Neural cell (in vitro differentiated cells): ENCODE results near the gene RRP7A. TPM values are rescaled to one million over a fixed set of nuclear protein-coding genes. Genes with fewer than 3 reads are reported as not detected.

Experiments used
- H2AFZ ChIP-seq: fragments of 200-600, 300-800 bp; sonication (generic), shearing (Covaris generic); 2 replicates; pipeline ENCODE4 v1.6.0; 2014; ENCODE audit warnings: low read depth, mild to moderate bottlenecking, antibody characterized with exemption, low read length, moderate library complexity
- H3F3A ChIP-seq: fragments of 200-600 bp; shearing (Covaris generic); 2 replicates; pipeline ENCODE4 v1.6.1; 2016; ENCODE audit warnings: mild to moderate bottlenecking, moderate library complexity, mixed read lengths, antibody characterized with exemption, low read length; ENCODE audit not compliant: insufficient read depth, poor library complexity, severe bottlenecking
- H3K27ac ChIP-seq: fragments of 200-600, 300-800 bp; sonication (generic), shearing (Covaris generic); 2 replicates; pipeline ENCODE4 v1.5.1; 2014; ENCODE audit warnings: mild to moderate bottlenecking, low read length, moderate library complexity
- H3K27me3 ChIP-seq: fragments of 300-800, 200-600 bp; sonication (generic), shearing (Covaris generic); 2 replicates; pipeline ENCODE4 v1.6.0; 2014; ENCODE audit warnings: mild to moderate bottlenecking, low read depth, low read length, moderate library complexity; ENCODE audit not compliant: insufficient read depth
- H3K36me3 ChIP-seq: fragments of 300-800, 200-600 bp; sonication (generic), shearing (Covaris generic); 2 replicates; pipeline ENCODE4 v1.5.1; 2014; ENCODE audit warnings: mild to moderate bottlenecking, antibody characterized with exemption, low read length, moderate library complexity; ENCODE audit not compliant: insufficient read depth
- H3K4me2 ChIP-seq: fragments of 300-800, 200-600 bp; sonication (generic), shearing (Covaris generic); 2 replicates; pipeline ENCODE4 v1.6.0; 2014; ENCODE audit warnings: mild to moderate bottlenecking, low read length
- H3K4me3 ChIP-seq: fragments of 300-800, 200-600 bp; sonication (generic), shearing (Covaris generic); 2 replicates; pipeline ENCODE4 v1.5.1; 2014; ENCODE audit warnings: mild to moderate bottlenecking, low read length, moderate library complexity
- H3K79me2 ChIP-seq: fragments of 200-600 bp; shearing (Covaris generic); replicated peaks from 2 replicates; pipeline ENCODE4 v1.6.0; 2014; ENCODE audit warnings: mild to moderate bottlenecking, low read length, moderate library complexity; ENCODE audit not compliant: insufficient read depth
- H3K9ac ChIP-seq: fragments of 300-800, 200-600 bp; sonication (generic), shearing (Covaris generic); 2 replicates; pipeline ENCODE4 v1.6.1; 2016; ENCODE audit warnings: mild to moderate bottlenecking, low read length, mixed read lengths
- H3K9me2 ChIP-seq: fragments of 200-600 bp; shearing (Covaris generic); 2 replicates; pipeline ENCODE4 v1.6.1; 2016; ENCODE audit warnings: mild to moderate bottlenecking, low read length, mixed read lengths; ENCODE audit not compliant: insufficient read depth
- H3K9me3 ChIP-seq: fragments of 200-600, 300-800 bp; sonication (generic), shearing (Covaris generic); 2 replicates; pipeline ENCODE4 v1.6.1; 2016; ENCODE audit warnings: mild to moderate bottlenecking, mixed run types, low read length, moderate library complexity, mixed read lengths
- H4K20me1 ChIP-seq: fragments of 200-600 bp; shearing (Covaris generic); 2 replicates; pipeline ENCODE4 v1.6.1; 2016; ENCODE audit warnings: mild to moderate bottlenecking, mixed run types; ENCODE audit not compliant: insufficient read depth
- EP300 ChIP-seq: fragments of 450-650 bp; conservative IDR thresholded peaks from 2 replicates; pipeline ENCODE4 v1.6.1; 2014; ENCODE audit warnings: antibody characterized with exemption, mild to moderate bottlenecking, moderate library complexity; ENCODE audit not compliant: poor library complexity, severe bottlenecking
- EZH2 ChIP-seq: fragments of 200-600, 300-800 bp; shearing (Covaris generic), sonication (generic); IDR thresholded peaks from 2 replicates; pipeline ENCODE4 v1.6.1; 2014; ENCODE audit warnings: antibody characterized with exemption, low read length, borderline replicate concordance, mild to moderate bottlenecking; ENCODE audit not compliant: insufficient read depth, poor library complexity, severe bottlenecking
- MXI1 ChIP-seq: fragments of 450-650 bp; conservative IDR thresholded peaks from 2 replicates; pipeline ENCODE4 v1.6.1; 2014; ENCODE audit warnings: antibody characterized with exemption, mild to moderate bottlenecking; ENCODE audit not compliant: poor library complexity, severe bottlenecking
- POLR2AphosphoS5 ChIP-seq: IDR thresholded peaks from 2 replicates; pipeline ENCODE4 v1.6.1; 2012
- RAD21 ChIP-seq: fragments of 450-650 bp; conservative IDR thresholded peaks from 2 replicates; pipeline ENCODE4 v1.6.1; 2014; ENCODE audit warnings: antibody characterized with exemption, mild to moderate bottlenecking, moderate library complexity
- SMC3 ChIP-seq: fragments of 450-650 bp; conservative IDR thresholded peaks from 2 replicates; pipeline ENCODE4 v1.6.1; 2014; ENCODE audit warnings: antibody characterized with exemption, mild to moderate bottlenecking, moderate library complexity; ENCODE audit not compliant: poor library complexity
- TAF1 ChIP-seq: IDR thresholded peaks from 2 replicates; pipeline ENCODE4 v1.6.1; 2012; ENCODE audit warnings: low read depth
- polyA plus RNA-seq: library from polyadenylated mRNA; depleted of rRNA; stranded (reverse); fragments of >200 nt; gene quantifications from 2 replicates; pipeline ENCODE4 v1.2.3, GENCODE V29; 2014
- TF ChIP-seq, protein P1 (sequence below): fragments of 450-650 bp; IDR thresholded peaks from 2 replicates; pipeline ENCODE4 v1.5.1; 2014; ENCODE audit warnings: antibody characterized with exemption, mild to moderate bottlenecking, moderate library complexity; ENCODE audit not compliant: poor library complexity, severe bottlenecking
- TF ChIP-seq, protein P2 (sequence below): IDR thresholded peaks from 2 replicates; pipeline ENCODE4 v1.6.1; 2012; ENCODE audit warnings: borderline replicate concordance

RRP7A gene
- polyA plus RNA-seq, 1 donor from 2014 or later: 27.8 TPM

GRCh38 chr22:42562684-42563083 lies 43.1 kb upstream of the RRP7A start:
- Histone ChIP-seq H4K20me1 (no peaks in the 10 kb centered on the region), H3K4me2 (no peak overlapping the region), H3K36me3 (no peaks in the 10 kb centered on the region), H3K9me2 (no peaks in the 10 kb centered on the region), H3K4me3 (no peak overlapping the region), H3F3A (no peaks in the 10 kb centered on the region), H3K9me3 (no peaks in the 10 kb centered on the region), H3K27me3 (no peaks in the 10 kb centered on the region), H2AFZ (no peak overlapping the region), H3K9ac (no peak overlapping the region), H3K79me2 (no peaks in the 10 kb centered on the region), H3K27ac (no peak overlapping the region)
- TF ChIP-seq, protein P1, sequence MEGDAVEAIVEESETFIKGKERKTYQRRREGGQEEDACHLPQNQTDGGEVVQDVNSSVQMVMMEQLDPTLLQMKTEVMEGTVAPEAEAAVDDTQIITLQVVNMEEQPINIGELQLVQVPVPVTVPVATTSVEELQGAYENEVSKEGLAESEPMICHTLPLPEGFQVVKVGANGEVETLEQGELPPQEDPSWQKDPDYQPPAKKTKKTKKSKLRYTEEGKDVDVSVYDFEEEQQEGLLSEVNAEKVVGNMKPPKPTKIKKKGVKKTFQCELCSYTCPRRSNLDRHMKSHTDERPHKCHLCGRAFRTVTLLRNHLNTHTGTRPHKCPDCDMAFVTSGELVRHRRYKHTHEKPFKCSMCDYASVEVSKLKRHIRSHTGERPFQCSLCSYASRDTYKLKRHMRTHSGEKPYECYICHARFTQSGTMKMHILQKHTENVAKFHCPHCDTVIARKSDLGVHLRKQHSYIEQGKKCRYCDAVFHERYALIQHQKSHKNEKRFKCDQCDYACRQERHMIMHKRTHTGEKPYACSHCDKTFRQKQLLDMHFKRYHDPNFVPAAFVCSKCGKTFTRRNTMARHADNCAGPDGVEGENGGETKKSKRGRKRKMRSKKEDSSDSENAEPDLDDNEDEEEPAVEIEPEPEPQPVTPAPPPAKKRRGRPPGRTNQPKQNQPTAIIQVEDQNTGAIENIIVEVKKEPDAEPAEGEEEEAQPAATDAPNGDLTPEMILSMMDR: no peak
- TF ChIP-seq POLR2AphosphoS5: no peak
- no peak for TF ChIP-seq TAF1
- no peak for TF ChIP-seq RAD21
- TF ChIP-seq, protein P2, sequence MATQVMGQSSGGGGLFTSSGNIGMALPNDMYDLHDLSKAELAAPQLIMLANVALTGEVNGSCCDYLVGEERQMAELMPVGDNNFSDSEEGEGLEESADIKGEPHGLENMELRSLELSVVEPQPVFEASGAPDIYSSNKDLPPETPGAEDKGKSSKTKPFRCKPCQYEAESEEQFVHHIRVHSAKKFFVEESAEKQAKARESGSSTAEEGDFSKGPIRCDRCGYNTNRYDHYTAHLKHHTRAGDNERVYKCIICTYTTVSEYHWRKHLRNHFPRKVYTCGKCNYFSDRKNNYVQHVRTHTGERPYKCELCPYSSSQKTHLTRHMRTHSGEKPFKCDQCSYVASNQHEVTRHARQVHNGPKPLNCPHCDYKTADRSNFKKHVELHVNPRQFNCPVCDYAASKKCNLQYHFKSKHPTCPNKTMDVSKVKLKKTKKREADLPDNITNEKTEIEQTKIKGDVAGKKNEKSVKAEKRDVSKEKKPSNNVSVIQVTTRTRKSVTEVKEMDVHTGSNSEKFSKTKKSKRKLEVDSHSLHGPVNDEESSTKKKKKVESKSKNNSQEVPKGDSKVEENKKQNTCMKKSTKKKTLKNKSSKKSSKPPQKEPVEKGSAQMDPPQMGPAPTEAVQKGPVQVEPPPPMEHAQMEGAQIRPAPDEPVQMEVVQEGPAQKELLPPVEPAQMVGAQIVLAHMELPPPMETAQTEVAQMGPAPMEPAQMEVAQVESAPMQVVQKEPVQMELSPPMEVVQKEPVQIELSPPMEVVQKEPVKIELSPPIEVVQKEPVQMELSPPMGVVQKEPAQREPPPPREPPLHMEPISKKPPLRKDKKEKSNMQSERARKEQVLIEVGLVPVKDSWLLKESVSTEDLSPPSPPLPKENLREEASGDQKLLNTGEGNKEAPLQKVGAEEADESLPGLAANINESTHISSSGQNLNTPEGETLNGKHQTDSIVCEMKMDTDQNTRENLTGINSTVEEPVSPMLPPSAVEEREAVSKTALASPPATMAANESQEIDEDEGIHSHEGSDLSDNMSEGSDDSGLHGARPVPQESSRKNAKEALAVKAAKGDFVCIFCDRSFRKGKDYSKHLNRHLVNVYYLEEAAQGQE: no peak
- TF ChIP-seq SMC3: no peak
- no peak for TF ChIP-seq MXI1
- TF ChIP-seq EP300: no peak
- no peak for TF ChIP-seq EZH2

GRCh38 chr22:42562279-42562678 lies 42.7 kb upstream of the RRP7A start:
- Histone ChIP-seq H3K9ac (no peak overlapping the region), H3K36me3 (no peaks in the 10 kb centered on the region), H3F3A (no peaks in the 10 kb centered on the region), H3K4me2 (no peak overlapping the region), H3K79me2 (no peaks in the 10 kb centered on the region), H4K20me1 (no peaks in the 10 kb centered on the region), H2AFZ (no peak overlapping the region), H3K27ac (no peak overlapping the region), H3K27me3 (no peaks in the 10 kb centered on the region), H3K9me2 (no peaks in the 10 kb centered on the region), H3K9me3 (no peaks in the 10 kb centered on the region), H3K4me3 (no peak overlapping the region)
- TF ChIP-seq POLR2AphosphoS5: no peak
- TF ChIP-seq SMC3: no peak
- TF ChIP-seq TAF1: no peak
- no peak for TF ChIP-seq EZH2
- TF ChIP-seq, protein P1: no peak
- TF ChIP-seq RAD21: no peak
- TF ChIP-seq MXI1: no peak
- no peak for TF ChIP-seq EP300
- TF ChIP-seq, protein P2: no peak
